ENCODE measurements around the gene MRPL2.

MRPL2 gene

DNA sequence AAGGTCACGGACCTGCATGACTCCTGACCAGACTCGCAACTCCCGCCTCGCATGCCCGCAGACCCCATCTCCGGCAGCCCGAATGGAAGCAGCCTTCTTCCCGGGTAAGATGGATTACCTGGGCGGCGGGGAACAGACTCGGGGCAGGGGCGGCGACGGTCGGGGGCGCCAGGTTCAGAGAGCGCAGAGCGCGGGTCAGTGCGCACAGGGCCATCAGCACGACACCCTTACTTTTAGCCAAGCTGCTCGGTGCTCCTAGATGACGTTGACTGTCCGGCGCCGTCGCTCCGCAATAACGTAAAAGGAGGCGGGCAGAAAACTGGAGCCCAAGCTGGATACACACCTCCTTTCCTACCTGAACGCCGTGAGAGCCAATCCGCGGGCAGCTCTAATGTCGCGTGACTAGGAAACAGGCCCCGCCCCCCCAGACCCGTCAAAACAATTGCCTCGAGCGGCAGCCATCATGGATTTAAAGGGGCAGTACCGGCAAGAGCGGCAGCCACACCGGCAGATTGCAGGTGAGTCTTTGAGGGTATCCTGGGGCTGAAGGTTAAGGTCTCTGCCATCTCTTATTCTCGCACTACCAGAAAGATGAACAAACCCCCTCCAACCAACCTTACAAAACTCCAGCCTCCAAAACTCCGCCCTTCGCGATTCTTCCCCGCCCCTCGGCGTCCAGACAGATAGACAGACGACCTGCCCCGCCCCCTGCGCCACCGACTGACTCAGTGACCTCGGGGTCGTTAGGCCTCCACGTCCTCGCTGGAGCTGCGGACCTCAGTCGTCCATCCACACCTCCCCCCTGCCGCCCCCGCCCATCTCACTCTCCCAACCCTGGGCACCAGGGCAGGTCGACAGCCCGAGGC, at the start of gene MRPL2, which contains the start of gene KLC4:
Gene MRPL2, minus strand, starts transcription at position 267 of the 866 bp plus-strand sequence. Its CDS starts 53 bp downstream, at position 214.
Gene KLC4, plus strand, starts transcription at position 464 of the 866 bp plus-strand sequence. CDS start 1,705 bp downstream, outside the sequence.
- peak; percentile 94 to 97 for DNase-seq (ENCODE audit: low read depth in 1 of 2, low spot score in 1 of 2)

DNA sequence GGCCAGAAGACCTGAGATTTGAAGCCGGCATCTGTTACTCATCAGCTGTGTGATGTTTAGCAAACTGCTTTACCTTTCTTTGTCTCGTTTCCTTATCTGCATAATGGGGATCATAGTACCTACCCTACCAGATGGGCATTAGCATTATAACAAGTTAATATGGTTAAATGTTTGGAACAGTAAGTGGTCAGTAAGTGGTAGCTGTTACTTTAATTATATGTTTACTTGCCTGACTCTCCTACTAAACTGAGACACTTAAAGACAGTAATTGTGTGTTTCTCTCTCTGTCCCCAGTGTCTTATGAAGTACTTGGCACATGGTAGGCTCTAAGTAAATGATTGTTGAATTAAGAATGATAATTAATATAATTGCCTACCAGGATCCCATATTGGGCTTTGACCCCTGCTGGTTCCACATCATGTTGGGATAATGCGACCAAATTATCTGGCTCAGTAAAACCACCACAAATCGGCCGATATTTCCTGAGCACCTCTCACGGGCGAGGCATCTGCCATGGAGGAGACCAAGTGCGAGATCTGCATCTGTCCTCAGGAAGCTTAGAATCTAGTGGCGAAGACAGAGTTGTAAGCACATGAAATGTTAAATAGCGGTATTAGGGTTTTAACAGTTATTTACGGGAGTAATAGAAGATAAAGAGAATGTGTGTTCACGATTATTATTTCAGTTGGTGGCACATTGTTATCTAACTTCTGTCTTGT, 48.3 kb upstream of the MRPL2 start:
- DNase-seq (ENCODE audit: low read depth in 1 of 2, low spot score in 1 of 2): no peak

DNA sequence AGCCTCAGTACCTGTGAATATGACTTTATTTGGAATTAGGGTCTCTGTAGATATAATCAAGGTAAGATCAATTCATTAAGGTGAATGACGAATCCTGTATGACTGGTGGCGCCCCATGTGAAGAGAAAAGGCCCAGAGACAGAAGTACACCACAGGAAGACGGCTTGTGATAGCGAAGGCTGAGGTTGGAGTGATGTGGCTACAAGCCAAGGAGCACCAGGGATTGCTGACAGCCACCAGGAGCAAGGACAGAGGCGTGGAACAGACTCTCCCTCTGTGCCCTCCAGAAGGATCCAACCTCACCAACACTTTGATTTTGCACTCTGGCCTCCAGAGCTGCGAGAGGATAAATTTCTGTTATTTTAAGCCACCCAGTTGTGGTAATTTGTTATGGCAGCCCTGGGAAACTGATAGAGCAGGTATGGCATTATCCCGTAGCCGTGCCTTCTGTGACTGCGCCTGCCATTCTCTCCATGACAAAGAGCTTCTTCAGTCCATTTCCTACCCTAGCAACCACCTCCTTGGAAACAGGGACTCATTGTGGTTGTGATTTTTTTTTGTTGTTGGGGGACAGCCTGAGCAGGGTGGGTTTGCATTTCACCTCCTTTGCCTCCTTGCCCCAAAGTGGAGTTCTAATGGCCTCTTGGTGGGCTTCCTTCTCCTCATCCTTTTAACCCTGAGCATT, 46.4 kb upstream of the MRPL2 start:
- no peak for DNase-seq (ENCODE audit: low read depth in 1 of 2, low spot score in 1 of 2)

DNA sequence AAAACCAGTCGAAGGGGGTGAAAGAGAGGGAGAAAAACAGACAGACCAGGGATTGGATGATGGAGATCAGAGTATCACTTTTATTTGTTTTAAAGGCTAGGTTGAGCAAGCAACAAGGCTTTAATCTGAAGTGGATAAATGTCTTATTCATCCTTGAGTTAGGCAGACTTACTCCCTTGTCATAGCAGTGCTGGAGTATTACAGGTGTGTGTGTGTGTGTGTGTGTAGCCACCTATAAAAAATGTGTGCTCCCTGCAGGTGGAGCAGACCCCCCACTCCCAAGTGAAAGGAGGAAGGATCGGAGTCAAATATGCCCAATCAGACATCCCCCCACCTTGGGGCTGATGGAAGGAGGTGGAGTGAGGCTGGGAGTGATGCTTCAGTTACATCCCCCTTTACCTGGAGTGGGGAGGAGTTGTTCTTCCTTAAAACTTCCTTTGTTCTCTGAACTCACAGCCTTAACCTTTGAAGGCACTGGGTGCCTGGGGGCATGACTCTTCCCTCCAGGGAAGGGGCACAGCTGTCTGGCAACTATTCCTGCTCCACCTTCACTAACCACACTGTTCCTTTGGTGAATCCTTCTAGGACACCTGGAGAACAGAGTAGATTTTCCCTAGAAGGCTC, 44.1 kb upstream of the MRPL2 start:
- no peak for DNase-seq (ENCODE audit: low read depth in 1 of 2, low spot score in 1 of 2)

DNA sequence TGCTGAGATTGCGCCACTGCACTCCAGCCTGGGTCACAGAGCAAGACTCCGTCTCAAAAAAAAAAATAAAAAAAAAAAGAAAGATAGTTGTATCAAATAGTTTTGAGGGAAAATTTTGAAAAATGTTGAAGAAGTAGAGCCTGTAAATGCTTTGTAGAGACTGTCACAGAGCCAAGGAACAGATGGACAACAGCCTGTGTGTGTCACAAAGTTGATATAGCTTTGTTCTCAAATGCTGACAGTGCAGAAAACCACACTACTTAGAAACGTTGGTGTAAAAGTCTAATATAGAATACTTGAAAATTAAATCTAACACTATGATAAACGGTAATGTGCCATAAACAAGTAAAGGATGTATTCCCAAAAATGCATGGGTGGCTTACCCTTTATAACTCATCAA, 42.3 kb upstream of the MRPL2 start:
- DNase-seq (ENCODE audit: low read depth in 1 of 2, low spot score in 1 of 2): no peak

DNA sequence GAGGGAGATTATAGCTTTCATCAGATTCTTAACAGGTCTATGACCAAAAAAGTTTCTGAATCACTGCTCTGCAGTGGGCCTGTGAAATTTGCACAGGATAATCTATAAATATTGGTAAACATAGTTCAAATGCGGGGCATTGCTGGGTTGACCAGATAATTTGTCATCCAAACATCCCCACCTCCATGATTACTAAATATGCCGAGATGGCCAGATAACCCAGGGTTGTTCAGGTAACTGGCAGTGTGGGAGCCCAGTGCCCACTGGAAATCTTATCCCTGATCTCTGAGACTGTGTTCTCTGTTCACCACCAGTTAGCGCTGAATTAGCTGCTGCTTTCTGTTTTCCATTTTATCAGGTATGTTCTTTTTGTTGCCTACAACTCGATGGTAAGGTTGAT, 38.3 kb upstream of the MRPL2 start:
- DNase-seq (ENCODE audit: low read depth in 1 of 2, low spot score in 1 of 2): no peak

DNA sequence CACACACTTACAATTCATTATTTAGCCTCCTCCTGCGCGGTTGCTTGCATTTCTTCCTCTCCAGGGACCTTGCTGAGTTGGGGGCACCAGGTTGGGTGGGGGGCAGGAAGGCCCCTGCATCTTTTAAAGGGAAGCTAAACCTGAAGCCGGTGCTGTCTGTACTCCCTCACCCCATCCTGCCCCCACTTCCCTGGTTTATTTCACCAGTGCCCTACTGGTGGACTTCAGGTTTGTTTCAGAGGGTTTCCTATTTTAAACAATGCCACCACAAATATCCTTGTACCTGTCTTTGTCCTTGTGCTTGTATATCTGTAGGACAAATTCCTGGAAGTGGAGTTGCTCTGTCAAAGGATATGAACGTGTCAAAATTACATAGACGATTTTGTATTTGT, 37.9 kb upstream of the MRPL2 start:
- DNase-seq (ENCODE audit: low read depth in 1 of 2, low spot score in 1 of 2): no peak

DNA sequence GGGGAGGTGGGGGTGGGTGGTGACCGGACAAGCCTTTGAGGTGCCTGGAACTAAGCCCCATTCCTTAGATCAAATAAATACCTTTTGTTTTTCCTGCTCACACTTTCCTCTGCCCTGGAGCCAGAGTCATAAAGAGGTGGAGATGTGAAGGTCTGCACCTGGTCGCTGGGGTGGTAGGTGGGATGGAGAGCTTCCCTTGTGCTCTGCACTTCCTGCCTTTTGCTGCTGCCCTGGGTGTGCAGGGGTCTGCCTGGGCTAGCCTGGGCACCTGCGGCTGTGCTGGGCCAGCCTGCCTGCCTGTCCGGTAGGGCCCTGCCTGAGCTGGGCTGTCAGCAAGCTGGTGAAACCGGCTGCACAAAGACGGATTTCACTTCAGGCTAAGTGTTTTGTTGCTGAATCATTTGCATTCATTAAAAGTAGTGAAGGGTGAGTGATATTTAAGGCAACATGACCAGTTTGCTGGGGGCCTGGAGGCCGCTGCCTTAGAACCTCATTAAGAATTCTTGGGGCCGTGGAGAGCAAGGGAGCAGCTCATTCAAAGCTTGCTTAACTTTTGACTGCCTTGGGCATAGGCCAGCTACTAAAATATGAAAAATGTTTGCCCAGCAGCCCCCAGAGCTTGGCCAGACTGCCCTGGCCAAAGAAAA, 37.3 kb upstream of the MRPL2 start:
- no peak for DNase-seq (ENCODE audit: low read depth in 1 of 2, low spot score in 1 of 2)

DNA sequence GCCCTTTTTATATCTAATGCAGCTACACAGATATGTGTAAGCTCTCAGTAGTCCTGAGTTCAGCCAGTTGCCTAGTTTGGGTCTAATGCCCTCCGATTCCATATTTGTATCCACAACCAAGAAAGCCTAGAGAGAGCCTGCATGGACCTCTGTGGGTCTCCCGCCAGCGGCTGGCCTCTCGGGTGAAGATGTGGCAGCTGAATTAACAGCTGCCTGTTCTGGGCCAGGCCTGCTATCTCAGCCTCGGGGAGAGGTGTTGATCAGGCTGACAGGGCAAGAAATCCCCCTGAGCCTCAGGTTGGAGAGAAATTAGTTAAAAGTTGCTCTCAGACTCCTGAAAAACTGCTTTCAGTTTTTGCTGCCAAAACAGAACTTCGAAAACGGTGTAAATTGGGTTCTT, 36.7 kb upstream of the MRPL2 start:
- no peak for DNase-seq (ENCODE audit: low read depth in 1 of 2, low spot score in 1 of 2)

DNA sequence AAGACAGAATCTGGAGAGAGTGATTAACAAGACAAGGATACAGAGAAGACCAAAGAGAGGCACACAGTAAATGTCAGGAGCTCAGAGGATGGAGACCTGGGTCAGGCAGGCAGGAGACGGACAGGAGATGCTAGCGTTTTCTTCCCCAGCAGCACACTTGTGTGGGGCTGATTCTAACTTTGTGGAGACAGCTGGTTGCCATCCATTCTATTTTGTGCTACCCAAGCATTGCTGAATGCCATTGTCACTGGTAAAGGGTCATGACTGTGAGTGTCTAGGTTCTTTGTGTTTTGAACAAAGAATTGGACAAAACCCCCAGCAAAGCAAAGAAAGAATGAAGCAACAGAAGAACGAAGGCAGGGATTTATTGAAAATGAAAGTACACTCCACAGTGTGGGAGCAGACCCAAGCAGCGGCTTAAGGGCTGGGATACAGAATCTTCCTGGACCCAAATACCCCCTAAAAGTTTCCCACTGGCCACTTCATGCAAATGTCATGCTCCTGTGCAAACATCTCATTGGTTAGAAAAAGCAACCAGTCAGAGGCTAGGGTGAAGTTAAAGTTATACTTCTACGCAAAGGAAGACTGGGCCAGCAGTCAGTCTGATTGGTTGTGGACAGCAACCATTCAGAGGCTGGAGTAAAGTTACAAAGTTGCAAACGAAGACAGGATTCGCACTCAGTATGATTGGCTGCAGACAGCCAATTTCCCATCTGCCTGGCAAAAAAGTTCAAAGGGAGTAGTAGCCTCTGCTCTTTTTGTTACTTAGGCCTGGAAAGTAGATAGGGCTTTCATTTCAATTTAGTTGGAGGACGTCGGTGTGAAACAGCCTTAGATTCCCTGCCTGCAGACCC, 34.4 kb upstream of the MRPL2 start:
- no peak for DNase-seq (ENCODE audit: low read depth in 1 of 2, low spot score in 1 of 2)

DNA sequence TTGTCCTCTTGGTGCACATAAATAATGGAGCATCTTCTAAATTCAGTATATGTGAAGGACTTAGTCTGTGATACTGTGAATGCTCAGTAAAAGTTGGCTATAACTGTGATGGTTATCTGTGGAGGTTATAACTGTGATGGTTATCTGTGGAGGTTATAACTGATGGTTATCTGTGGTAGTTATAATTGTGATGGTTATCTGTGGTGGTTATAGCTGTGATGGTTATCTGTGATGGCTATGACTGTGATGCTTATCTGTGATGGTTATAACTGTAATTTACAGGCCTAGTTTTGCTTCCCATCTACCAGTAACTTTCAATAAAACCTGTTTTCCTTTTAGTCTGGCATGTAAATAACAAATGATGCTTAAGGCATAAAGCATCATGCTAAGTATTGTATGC, 33.4 kb upstream of the MRPL2 start:
- no peak for DNase-seq (ENCODE audit: low read depth in 1 of 2, low spot score in 1 of 2)

DNA sequence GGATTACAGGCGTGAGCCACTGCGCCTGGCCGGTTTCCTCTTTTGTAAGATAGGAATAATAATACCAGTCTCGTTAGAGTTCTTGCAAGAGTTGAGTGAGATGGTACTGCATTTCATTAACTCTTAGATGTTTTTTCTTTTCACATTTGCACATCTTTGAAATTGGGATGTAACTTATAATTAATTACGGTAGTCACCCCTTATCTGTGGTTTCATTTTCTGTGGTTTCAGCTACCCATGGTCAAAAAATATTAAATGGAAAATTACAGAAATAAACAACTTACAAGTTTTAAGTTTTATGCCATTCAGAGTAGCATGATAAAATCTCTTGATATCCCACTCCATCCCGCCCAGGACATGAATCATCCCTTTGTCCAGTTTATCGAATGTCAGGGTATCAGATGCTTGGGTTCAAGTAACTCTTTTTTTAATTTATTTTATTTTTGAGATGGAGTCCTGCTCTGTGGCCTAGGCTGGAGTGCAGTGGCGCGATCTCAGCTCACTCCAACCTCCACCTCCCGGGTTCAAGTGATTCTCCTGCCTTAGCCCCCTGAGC, 32.3 kb upstream of the MRPL2 start:
- no peak for DNase-seq (ENCODE audit: low read depth in 1 of 2, low spot score in 1 of 2)

DNA sequence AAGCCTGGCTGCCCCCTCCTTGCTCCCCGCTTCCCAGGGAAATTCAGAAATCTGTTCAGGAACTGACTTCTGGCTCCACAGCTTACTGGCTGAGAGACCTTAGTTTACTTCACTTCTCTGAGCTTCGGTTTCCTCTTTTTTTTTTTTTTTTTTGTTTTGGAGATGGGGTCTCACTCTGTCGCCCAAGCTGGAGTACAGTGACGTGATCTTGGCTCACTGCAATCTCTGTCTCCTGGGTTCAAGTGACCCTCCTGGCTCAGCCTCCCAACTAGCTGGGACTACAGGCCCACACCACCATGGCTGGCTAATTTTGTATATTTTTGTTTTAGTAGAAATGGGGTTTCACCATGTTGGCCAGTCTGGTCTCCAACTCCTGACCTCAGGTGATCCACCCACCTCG, 31.8 kb upstream of the MRPL2 start:
- no peak for DNase-seq (ENCODE audit: low read depth in 1 of 2, low spot score in 1 of 2)

DNA sequence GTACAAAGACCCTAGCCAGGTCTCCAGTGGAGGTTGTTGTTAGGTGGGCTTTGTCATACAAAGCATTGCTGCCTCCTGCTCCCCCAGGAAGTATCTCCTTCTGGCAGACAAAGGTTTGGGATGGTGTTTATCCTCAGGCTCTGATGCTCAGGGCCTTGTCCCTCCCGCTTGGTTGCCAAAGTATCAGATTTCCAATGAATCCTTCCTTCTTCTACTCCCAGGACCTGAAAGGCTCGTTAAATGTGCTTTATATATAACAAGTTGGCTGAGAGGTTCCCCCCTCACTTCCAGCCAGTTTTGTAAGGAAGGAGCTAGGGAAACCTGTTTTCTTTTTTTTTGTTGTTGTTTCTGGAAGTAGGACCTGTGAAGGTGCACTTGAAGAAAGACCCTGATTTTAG, 31.3 kb upstream of the MRPL2 start:
- DNase-seq (ENCODE audit: low read depth in 1 of 2, low spot score in 1 of 2): no peak

DNA sequence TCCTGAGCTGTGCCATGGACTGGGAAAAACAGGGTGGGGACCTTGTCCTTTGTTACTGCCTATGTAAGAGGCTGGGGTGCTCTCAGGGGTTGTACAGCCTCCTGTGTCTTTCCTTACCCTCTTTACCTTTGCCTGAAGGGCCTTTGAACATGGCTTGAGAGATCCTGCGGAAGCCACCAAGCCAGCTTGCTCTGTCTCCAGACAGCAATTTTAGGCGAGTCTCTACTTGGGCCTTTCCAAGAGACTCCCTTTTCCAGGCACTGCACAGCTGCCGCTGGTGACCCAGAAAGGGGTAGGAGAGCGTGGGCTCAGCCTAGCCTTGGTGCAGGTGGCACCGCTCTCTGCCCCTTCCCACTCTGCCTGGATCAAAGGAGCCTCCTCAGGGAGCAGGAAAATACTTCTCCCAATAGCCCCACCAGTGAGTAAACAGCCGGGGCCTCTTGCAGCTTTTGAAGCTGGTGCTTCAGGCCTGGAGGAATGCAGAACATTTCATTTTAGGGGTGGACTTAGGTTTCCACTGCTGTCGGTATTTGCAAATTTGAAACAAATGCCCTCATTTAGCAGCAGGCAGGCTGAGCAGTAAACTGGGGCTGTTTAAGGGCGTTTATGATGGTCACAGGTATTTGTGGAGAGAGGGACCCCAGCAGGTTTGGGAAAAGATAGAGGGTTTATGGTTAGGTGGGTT, 30.8 kb upstream of the MRPL2 start:
- DNase-seq (ENCODE audit: low read depth in 1 of 2, low spot score in 1 of 2): no peak

DNA sequence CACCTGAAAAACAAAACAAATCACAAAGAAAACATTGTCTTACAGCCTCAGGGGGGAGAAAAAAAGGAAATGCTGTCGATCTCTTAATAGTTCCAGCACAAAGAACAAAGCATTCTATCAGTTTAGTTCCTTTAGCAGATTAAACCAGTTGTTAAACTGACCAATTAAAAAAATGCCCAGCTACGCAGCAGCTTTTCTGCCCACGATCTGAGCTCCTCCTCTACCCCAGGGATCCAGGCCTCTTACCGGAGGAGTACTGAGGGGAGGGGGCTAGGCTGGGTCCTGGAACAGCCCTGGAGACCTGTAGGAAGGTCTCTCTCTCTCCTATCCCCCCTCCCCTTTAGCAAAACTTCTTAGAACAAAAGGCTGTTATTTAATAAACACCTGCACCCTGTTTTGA, 30.2 kb upstream of the MRPL2 start:
- DNase-seq (ENCODE audit: low read depth in 1 of 2, low spot score in 1 of 2): no peak

DNA sequence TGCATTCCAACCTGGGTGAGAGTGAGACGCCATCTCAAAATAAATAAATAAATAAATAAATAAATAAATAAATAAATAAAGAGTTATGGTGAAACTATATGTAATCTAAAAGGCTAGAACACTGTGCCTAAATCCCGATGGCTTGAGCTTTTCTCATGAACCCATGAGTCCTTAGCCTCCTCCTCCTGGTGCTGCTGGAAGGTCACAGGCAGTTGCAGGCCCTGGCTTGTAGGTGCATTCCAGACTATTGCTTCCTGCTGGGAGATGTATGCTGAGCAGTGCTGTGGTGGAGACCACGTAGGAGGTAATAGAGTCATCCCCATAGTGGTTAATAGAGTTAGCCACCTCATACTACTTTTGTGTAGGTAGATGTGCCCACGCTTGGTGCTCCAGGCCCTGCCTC, 29.4 kb upstream of the MRPL2 start:
- no peak for DNase-seq (ENCODE audit: low read depth in 1 of 2, low spot score in 1 of 2)

DNA sequence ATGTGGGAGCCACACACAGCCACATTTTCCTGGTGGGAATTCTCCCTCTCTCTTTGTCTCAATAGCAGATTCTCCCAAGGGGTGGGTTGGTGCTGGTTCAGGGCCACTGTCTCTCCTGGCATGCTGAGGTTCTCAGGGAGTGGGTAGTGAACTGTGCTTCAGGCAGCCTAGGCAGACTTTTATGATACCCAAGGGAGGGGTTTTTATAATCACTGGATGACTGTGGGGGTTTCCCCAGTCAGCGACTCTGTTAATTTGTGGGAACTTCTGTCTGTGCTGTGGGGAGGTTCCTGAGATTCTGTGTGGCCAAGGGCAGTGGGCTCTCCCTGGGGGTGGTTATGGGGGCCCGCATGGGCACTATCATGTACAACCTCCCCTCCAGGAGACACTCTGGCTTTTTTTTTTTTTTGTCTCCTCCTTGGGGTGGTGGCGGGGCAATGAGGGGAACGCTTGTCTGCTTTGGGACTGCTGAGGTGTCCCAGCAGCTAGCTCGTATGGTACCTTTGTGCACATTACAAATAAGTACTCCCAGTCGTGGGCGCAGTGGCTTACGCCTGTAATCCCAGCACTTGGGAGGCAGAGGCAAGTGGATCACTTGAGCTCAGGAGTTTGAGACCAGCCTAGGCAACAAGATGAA, 26.9 kb upstream of the MRPL2 start:
- no peak for DNase-seq (ENCODE audit: low read depth in 1 of 2, low spot score in 1 of 2)

Data from activated T-helper 1 cell treated with anti-CD3 and anti-CD28 coated beads, Interleukin-2, amount 50 U/mL, for 16 hours (primary cell).